SK-N-SH (cell line): Measurements from ENCODE around the gene CDH11. TPM values are rescaled to one million over a fixed set of nuclear protein-coding genes. Genes with fewer than 3 reads are reported as not detected.

ENCODE experiments used
- CTCF ChIA-PET: fragments of 300-600, 350-600 bp; formaldehyde crosslinking; extraction: SDS; loops from one replicate; lab custom pipeline; 2021; lab: Yijun Ruan, JAX
- POLR2A ChIA-PET: fragments of 350-600 bp; sonication (Branson Sonifier 250); formaldehyde crosslinking; extraction: SDS; loops from one replicate; lab custom pipeline; 2020; ENCODE audit warnings: antibody characterized with exemption, inconsistent platforms; lab: Yijun Ruan, JAX
- DNase-seq: peaks from one replicate; pipeline ENCODE4 v3.0.0; 2012
- H2AFZ ChIP-seq: fragments of 200-600 bp; sonication (generic); 2 replicates; pipeline ENCODE4 v1.8.1; 2016; ENCODE audit warnings: antibody characterized with exemption, mild to moderate bottlenecking, low read depth
- H3F3A ChIP-seq: fragments of 200-600 bp; sonication (generic); replicated peaks from 2 replicates; pipeline ENCODE3; 2016; ENCODE audit warnings: antibody characterized with exemption, mild to moderate bottlenecking; ENCODE audit not compliant: insufficient read depth
- H3K27ac ChIP-seq, 2 experiments: fragments of 200-500 bp in 1 of 2; fragments of 200-600 bp in 1 of 2; sonication (Bioruptor generic) in 1 of 2; sonication (generic), shearing (Covaris generic) in 1 of 2; 2 replicates each; pipeline versions ENCODE4 v1.5.1 to v1.6.1; 2014 to 2016; ENCODE audit warnings: low read depth in 2 of 2, inconsistent platforms in 1 of 2, low read length in 1 of 2, mild to moderate bottlenecking in 1 of 2, mixed read lengths in 1 of 2
- H3K27me3 ChIP-seq: fragments of 200-600 bp; sonication (generic), shearing (Covaris generic); 2 replicates; pipeline ENCODE4 v1.6.1; 2016; ENCODE audit warnings: mixed run types; ENCODE audit not compliant: insufficient read depth
- H3K36me3 ChIP-seq, 2 experiments: fragments of 200-500 bp in 1 of 2; fragments of 200-600 bp in 1 of 2; sonication (Bioruptor generic) in 1 of 2; sonication (generic) in 1 of 2; replicated peaks in 1 of 2; 2 replicates each; pipeline versions ENCODE3 to v1.5.1; 2014 to 2016; ENCODE audit warnings: low read length in 1 of 2, mild to moderate bottlenecking in 1 of 2; ENCODE audit not compliant: insufficient read depth in 2 of 2, control insufficient read depth in 1 of 2
- H3K4me1 ChIP-seq, 2 experiments: fragments of 200-500 bp in 1 of 2; fragments of 200-600 bp in 1 of 2; sonication (Bioruptor generic) in 1 of 2; sonication (generic), shearing (Covaris generic) in 1 of 2; 2 replicates each; pipeline versions ENCODE4 v1.5.1 to v1.6.1; 2014 to 2016; ENCODE audit warnings: low read depth in 1 of 2, low read length in 1 of 2, mixed run types in 1 of 2; ENCODE audit not compliant: insufficient read depth in 2 of 2, control insufficient read depth in 1 of 2
- H3K4me2 ChIP-seq: fragments of 200-600 bp; sonication (generic), shearing (Covaris generic); 2 replicates; pipeline ENCODE4 v1.6.1; 2017; ENCODE audit warnings: mixed run types
- H3K4me3 ChIP-seq, 2 experiments: fragments of 200-500 bp in 1 of 2; fragments of 200-600 bp in 1 of 2; sonication (Bioruptor generic) in 1 of 2; sonication (generic), shearing (Covaris generic) in 1 of 2; 2 replicates each; pipeline versions ENCODE4 v1.5.1 to v1.8.1; 2014 to 2016; ENCODE audit warnings: low read depth in 2 of 2, inconsistent platforms in 1 of 2, low read length in 1 of 2, mild to moderate bottlenecking in 1 of 2, mixed read lengths in 1 of 2, moderate library complexity in 1 of 2
- H3K79me2 ChIP-seq: fragments of 200-600 bp; sonication (generic); 2 replicates; pipeline ENCODE4 v1.8.1; 2017; ENCODE audit warnings: mild to moderate bottlenecking; ENCODE audit not compliant: insufficient read depth
- H3K9ac ChIP-seq: fragments of 200-600 bp; sonication (generic); 2 replicates; pipeline ENCODE4 v1.6.1; 2017; ENCODE audit warnings: mixed run types
- H3K9me2 ChIP-seq: fragments of 200-600 bp; sonication (generic); 2 replicates; pipeline ENCODE4 v1.6.1; 2017; ENCODE audit warnings: mixed run types
- H3K9me3 ChIP-seq: fragments of 200-600 bp; sonication (generic); 2 replicates; pipeline ENCODE4 v1.6.1; 2017; ENCODE audit warnings: mixed run types, mild to moderate bottlenecking, moderate library complexity
- H4K20me1 ChIP-seq: fragments of 200-600 bp; sonication (generic); 2 replicates; pipeline ENCODE4 v1.6.1; 2017; ENCODE audit warnings: mild to moderate bottlenecking, mixed run types; ENCODE audit not compliant: insufficient read depth
- ELF1 ChIP-seq: IDR thresholded peaks from 2 replicates; pipeline ENCODE4 v1.4.0; 2012
- GATA2 ChIP-seq: sonication (generic); formaldehyde crosslinking; IDR thresholded peaks from 2 replicates; pipeline ENCODE4 v1.5.0; 2020; ENCODE audit warnings: mild to moderate bottlenecking, missing genetic modification reagents
- MEF2A ChIP-seq: IDR thresholded peaks from 2 replicates; pipeline ENCODE4 v1.4.0; 2012; ENCODE audit warnings: low read depth, borderline replicate concordance
- NFIC ChIP-seq: IDR thresholded peaks from 2 replicates; pipeline ENCODE4 v1.4.0; 2012; ENCODE audit warnings: borderline replicate concordance
- POLR2AphosphoS5 ChIP-seq: IDR thresholded peaks from 2 replicates; pipeline ENCODE4 v1.6.1; 2012; ENCODE audit warnings: low read depth, low read length
- RAD21 ChIP-seq: IDR thresholded peaks from 2 replicates; pipeline ENCODE4 v1.6.1; 2012; ENCODE audit warnings: mild to moderate bottlenecking, low read length
- RFX5 ChIP-seq: IDR thresholded peaks from 2 replicates; pipeline ENCODE4 v1.6.1; 2012; ENCODE audit warnings: mild to moderate bottlenecking, improper control_type of control experiment, low read length
- RXRA ChIP-seq: IDR thresholded peaks from 2 replicates; pipeline ENCODE4 v1.4.0; 2012; ENCODE audit warnings: low read depth, mild to moderate bottlenecking, borderline replicate concordance
- TEAD4 ChIP-seq: IDR thresholded peaks from 2 replicates; pipeline ENCODE4 v1.4.0; 2012; ENCODE audit warnings: mild to moderate bottlenecking, borderline replicate concordance; ENCODE audit not compliant: insufficient read depth
- WGBS: methylation state at CpG from one replicate; pipeline ENCODE4 v1.1.6; 2017; ENCODE audit warnings: low lambda C conversion rate; 5-methylcytosine and 5-hydroxymethylcytosine counted together
- polyA plus RNA-seq, 3 experiments: library from polyadenylated mRNA; depleted of rRNA; stranded (reverse); fragments of >200 nt; gene quantifications; 2 replicates each; pipeline ENCODE4 v1.2.3, GENCODE V29; 2012
- TF ChIP-seq, protein P1 (sequence below): IDR thresholded peaks from 2 replicates; pipeline ENCODE4; 2012
- TF ChIP-seq, protein P2 (sequence below): IDR thresholded peaks from 2 replicates; pipeline ENCODE4 v1.4.0; 2012; ENCODE audit warnings: low read depth, borderline replicate concordance
- TF ChIP-seq, protein P3 (sequence below): fragments of 150-350 bp; IDR thresholded peaks from 2 replicates; pipeline ENCODE4 v1.6.1; 2016; ENCODE audit warnings: mild to moderate bottlenecking, low read depth, low read length
- TF ChIP-seq, protein P4 (sequence below): fragments of 200-600 bp; sonication (generic); IDR thresholded peaks from 2 replicates; pipeline ENCODE4 v1.6.1; 2017; ENCODE audit warnings: antibody characterized with exemption, mild to moderate bottlenecking, moderate library complexity
- TF ChIP-seq, protein P5 (sequence below): IDR thresholded peaks from 2 replicates; pipeline ENCODE4 v1.4.0; 2012; ENCODE audit warnings: low read depth
- TF ChIP-seq, protein P6 (sequence below): IDR thresholded peaks from 2 replicates; pipeline ENCODE4 v1.6.1; 2012; ENCODE audit warnings: mild to moderate bottlenecking, low read depth, low read length, moderate library complexity

CDH11 gene
- polyA plus RNA-seq, 1 of the 3 experiments (the other 2 are of a cell fraction): 269 TPM

DNA sequence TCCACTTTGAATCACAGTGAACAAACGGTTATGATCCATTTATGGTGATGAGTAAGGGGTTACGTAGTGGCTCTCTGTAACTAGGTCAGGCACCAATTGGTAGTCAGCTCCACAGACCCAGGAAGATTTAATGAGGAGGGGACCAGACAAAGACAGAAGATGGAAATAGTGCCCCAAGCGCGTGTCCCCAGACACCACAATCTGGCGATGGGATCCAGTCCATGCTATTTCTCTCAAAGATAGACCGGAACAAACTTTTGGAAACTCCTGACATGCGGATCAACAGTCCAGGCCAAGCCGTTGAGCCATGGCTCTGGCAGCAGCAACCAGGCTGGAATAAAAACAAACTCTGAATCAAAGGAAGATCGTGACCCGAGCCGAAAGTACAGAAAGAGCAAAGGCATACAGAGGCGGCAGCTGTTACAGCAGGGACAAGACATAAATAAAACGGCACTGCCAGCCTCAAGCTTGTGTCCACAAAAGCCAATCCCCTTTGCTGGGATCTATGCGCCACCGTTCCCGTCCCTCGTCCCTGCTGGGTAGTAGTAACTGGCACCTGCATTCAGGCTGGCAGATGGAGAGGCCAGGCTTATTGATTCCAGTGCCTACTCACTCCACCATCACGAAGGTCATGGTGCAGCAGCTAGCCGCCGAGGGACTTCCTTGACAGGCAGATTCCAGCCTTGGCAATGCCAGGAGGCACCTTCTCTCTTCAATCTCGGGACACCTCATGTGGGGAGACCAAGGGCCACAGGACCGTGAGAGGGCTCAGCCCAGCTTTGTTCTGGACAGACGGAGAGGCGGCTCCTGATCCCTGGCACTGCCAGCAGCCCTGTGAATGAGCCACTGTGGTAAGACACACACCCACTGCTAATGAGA, 50.2 kb downstream of the CDH11 start:
- Histone ChIP-seq H3K9ac (peak overlapping the region; percentile 42; the same call in 1 of the 2 replicates), H3K9me2 (no peaks in the 10 kb centered on the region), H3K4me1 (peaks cover 4 to 29% of the 10 kb centered on the region in 2 experiments), H3K27ac (peak overlapping the region in 1 of 2 experiments; percentile 95; a peak in 2 of 4 replicates), H3F3A (peaks cover 41% of the 10 kb centered on the region), H3K4me3 (no peak overlapping the region), H4K20me1 (peaks cover 84% of the 10 kb centered on the region), H3K27me3 (no peaks in the 10 kb centered on the region), H3K4me2 (peak overlapping the region; percentile 51), H3K9me3 (no peaks in the 10 kb centered on the region), H2AFZ (no peak overlapping the region), H3K36me3 (peaks cover 7 to 20% of the 10 kb centered on the region in 2 experiments), H3K79me2 (peaks cover 98% of the 10 kb centered on the region)
- WGBS: 90% methylated on average over 23 of the region's 24 CpGs
- TF ChIP-seq, protein P1, sequence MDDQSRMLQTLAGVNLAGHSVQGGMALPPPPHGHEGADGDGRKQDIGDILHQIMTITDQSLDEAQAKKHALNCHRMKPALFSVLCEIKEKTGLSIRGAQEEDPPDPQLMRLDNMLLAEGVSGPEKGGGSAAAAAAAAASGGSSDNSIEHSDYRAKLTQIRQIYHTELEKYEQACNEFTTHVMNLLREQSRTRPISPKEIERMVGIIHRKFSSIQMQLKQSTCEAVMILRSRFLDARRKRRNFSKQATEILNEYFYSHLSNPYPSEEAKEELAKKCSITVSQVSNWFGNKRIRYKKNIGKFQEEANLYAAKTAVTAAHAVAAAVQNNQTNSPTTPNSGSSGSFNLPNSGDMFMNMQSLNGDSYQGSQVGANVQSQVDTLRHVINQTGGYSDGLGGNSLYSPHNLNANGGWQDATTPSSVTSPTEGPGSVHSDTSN: no peak
- TF ChIP-seq GATA2 (CRISPR knock-in tag): no peak
- no peak for TF ChIP-seq NFIC
- TF ChIP-seq RFX5: no peak
- TF ChIP-seq, protein P2, sequence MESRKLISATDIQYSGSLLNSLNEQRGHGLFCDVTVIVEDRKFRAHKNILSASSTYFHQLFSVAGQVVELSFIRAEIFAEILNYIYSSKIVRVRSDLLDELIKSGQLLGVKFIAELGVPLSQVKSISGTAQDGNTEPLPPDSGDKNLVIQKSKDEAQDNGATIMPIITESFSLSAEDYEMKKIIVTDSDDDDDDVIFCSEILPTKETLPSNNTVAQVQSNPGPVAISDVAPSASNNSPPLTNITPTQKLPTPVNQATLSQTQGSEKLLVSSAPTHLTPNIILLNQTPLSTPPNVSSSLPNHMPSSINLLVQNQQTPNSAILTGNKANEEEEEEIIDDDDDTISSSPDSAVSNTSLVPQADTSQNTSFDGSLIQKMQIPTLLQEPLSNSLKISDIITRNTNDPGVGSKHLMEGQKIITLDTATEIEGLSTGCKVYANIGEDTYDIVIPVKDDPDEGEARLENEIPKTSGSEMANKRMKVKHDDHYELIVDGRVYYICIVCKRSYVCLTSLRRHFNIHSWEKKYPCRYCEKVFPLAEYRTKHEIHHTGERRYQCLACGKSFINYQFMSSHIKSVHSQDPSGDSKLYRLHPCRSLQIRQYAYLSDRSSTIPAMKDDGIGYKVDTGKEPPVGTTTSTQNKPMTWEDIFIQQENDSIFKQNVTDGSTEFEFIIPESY: no peak
- TF ChIP-seq TEAD4: no peak
- TF ChIP-seq ELF1: no peak
- no peak for TF ChIP-seq MEF2A
- TF ChIP-seq POLR2AphosphoS5: no peak
- no peak for TF ChIP-seq RAD21
- TF ChIP-seq, protein P3, sequence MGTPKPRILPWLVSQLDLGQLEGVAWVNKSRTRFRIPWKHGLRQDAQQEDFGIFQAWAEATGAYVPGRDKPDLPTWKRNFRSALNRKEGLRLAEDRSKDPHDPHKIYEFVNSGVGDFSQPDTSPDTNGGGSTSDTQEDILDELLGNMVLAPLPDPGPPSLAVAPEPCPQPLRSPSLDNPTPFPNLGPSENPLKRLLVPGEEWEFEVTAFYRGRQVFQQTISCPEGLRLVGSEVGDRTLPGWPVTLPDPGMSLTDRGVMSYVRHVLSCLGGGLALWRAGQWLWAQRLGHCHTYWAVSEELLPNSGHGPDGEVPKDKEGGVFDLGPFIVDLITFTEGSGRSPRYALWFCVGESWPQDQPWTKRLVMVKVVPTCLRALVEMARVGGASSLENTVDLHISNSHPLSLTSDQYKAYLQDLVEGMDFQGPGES: no peak
- TF ChIP-seq, protein P4, sequence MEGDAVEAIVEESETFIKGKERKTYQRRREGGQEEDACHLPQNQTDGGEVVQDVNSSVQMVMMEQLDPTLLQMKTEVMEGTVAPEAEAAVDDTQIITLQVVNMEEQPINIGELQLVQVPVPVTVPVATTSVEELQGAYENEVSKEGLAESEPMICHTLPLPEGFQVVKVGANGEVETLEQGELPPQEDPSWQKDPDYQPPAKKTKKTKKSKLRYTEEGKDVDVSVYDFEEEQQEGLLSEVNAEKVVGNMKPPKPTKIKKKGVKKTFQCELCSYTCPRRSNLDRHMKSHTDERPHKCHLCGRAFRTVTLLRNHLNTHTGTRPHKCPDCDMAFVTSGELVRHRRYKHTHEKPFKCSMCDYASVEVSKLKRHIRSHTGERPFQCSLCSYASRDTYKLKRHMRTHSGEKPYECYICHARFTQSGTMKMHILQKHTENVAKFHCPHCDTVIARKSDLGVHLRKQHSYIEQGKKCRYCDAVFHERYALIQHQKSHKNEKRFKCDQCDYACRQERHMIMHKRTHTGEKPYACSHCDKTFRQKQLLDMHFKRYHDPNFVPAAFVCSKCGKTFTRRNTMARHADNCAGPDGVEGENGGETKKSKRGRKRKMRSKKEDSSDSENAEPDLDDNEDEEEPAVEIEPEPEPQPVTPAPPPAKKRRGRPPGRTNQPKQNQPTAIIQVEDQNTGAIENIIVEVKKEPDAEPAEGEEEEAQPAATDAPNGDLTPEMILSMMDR: no peak
- no peak for TF ChIP-seq RXRA
- TF ChIP-seq, protein P5, sequence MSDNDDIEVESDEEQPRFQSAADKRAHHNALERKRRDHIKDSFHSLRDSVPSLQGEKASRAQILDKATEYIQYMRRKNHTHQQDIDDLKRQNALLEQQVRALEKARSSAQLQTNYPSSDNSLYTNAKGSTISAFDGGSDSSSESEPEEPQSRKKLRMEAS: no peak
- TF ChIP-seq, protein P6, sequence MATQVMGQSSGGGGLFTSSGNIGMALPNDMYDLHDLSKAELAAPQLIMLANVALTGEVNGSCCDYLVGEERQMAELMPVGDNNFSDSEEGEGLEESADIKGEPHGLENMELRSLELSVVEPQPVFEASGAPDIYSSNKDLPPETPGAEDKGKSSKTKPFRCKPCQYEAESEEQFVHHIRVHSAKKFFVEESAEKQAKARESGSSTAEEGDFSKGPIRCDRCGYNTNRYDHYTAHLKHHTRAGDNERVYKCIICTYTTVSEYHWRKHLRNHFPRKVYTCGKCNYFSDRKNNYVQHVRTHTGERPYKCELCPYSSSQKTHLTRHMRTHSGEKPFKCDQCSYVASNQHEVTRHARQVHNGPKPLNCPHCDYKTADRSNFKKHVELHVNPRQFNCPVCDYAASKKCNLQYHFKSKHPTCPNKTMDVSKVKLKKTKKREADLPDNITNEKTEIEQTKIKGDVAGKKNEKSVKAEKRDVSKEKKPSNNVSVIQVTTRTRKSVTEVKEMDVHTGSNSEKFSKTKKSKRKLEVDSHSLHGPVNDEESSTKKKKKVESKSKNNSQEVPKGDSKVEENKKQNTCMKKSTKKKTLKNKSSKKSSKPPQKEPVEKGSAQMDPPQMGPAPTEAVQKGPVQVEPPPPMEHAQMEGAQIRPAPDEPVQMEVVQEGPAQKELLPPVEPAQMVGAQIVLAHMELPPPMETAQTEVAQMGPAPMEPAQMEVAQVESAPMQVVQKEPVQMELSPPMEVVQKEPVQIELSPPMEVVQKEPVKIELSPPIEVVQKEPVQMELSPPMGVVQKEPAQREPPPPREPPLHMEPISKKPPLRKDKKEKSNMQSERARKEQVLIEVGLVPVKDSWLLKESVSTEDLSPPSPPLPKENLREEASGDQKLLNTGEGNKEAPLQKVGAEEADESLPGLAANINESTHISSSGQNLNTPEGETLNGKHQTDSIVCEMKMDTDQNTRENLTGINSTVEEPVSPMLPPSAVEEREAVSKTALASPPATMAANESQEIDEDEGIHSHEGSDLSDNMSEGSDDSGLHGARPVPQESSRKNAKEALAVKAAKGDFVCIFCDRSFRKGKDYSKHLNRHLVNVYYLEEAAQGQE: no peak
- POLR2A ChIA-PET: no interaction called here
- CTCF ChIA-PET: no interaction called here
- DNase-seq: no peak
